SK-N-SH treated with all-trans-retinoic acid at 6 μM for 48 hours (cell line): ENCODE results near the gene KIAA1671.

Experiments
- ATAC-seq: fragments of 200-7000 bp; cut with Tn5 transposase; 3 replicates; pipeline ENCODE4 v1.9.1; 2020; ENCODE audit warnings: mild to moderate bottlenecking, moderate library complexity
- ARNTL ChIP-seq: fragments of 450-650 bp; formaldehyde crosslinking; IDR thresholded peaks from 2 replicates; pipeline ENCODE4 v1.5.0; 2020; ENCODE audit warnings: low read depth, mild to moderate bottlenecking, moderate library complexity, borderline replicate concordance
- BACH2 ChIP-seq: fragments of 250-450 bp; sonication (Bioruptor Pico); IDR thresholded peaks from 2 replicates; pipeline ENCODE4 v1.9.0; 2021; ENCODE audit warnings: mild to moderate bottlenecking, borderline replicate concordance
- CSDC2 ChIP-seq: fragments of 250-450 bp; sonication (Bioruptor Pico); IDR thresholded peaks from 2 replicates; pipeline ENCODE4 v1.5.0; 2020; ENCODE audit warnings: mild to moderate bottlenecking, moderate library complexity
- ESRRG ChIP-seq: fragments of 250-450 bp; sonication (Bioruptor Pico); IDR thresholded peaks from 2 replicates; pipeline ENCODE4 v1.6.1; 2021; ENCODE audit warnings: mild to moderate bottlenecking
- GLIS3 ChIP-seq: fragments of 250-450 bp; sonication (Bioruptor Pico); IDR thresholded peaks from 2 replicates; pipeline ENCODE4 v1.5.0; 2020; ENCODE audit warnings: mild to moderate bottlenecking, moderate library complexity
- ISL1 ChIP-seq: fragments of 250-450 bp; sonication (Bioruptor Pico); IDR thresholded peaks from 2 replicates; pipeline ENCODE4 v2.1.2; 2022; ENCODE audit warnings: mild to moderate bottlenecking, moderate library complexity
- OSR1 ChIP-seq: fragments of 250-450 bp; sonication (Bioruptor Pico); IDR thresholded peaks from 2 replicates; pipeline ENCODE4 v1.8.0; 2022; ENCODE audit warnings: moderate library complexity, mild to moderate bottlenecking, inconsistent platforms
- PPARA ChIP-seq: fragments of 250-450 bp; sonication (Bioruptor Pico); IDR thresholded peaks from 2 replicates; pipeline ENCODE4 v1.5.0; 2020; ENCODE audit warnings: mild to moderate bottlenecking, borderline replicate concordance
- RARB ChIP-seq: fragments of 250-450 bp; sonication (Bioruptor Pico); IDR thresholded peaks from 2 replicates; pipeline ENCODE4 v1.8.0; 2021; ENCODE audit warnings: mild to moderate bottlenecking, moderate library complexity
- SNAI2 ChIP-seq: fragments of 250-450 bp; sonication (Bioruptor Pico); IDR thresholded peaks from 2 replicates; pipeline ENCODE4 v1.5.0; 2020; ENCODE audit warnings: mild to moderate bottlenecking, moderate library complexity
- TCF4 ChIP-seq: fragments of 250-450 bp; sonication (Bioruptor Pico); IDR thresholded peaks from 2 replicates; pipeline ENCODE4 v1.8.0; 2021; ENCODE audit warnings: mild to moderate bottlenecking, moderate library complexity, borderline replicate concordance
- TOX ChIP-seq: fragments of 250-450 bp; sonication (Bioruptor Pico); IDR thresholded peaks from 2 replicates; pipeline ENCODE4 v1.8.0; 2021; ENCODE audit warnings: mild to moderate bottlenecking, moderate library complexity, borderline replicate concordance
- ZC3H10 ChIP-seq: fragments of 250-450 bp; sonication (Bioruptor Pico); IDR thresholded peaks from 2 replicates; pipeline ENCODE4 v1.5.1; 2021; ENCODE audit warnings: mild to moderate bottlenecking, moderate library complexity
- ZFP3 ChIP-seq: fragments of 250-450 bp; sonication (Bioruptor Pico); IDR thresholded peaks from 2 replicates; pipeline ENCODE4 v1.5.0; 2020; ENCODE audit warnings: mild to moderate bottlenecking, moderate library complexity
- ZFP30 ChIP-seq: fragments of 450-650 bp; formaldehyde crosslinking; IDR thresholded peaks from 2 replicates; pipeline ENCODE4 v1.5.0; 2022; ENCODE audit warnings: mild to moderate bottlenecking, moderate library complexity
- ZNF565 ChIP-seq: fragments of 450-650 bp; formaldehyde crosslinking; conservative IDR thresholded peaks from 2 replicates; pipeline ENCODE4 v1.5.0; 2020; ENCODE audit warnings: low read depth, mild to moderate bottlenecking, moderate library complexity
- ZNF70 ChIP-seq: fragments of 450-650 bp; formaldehyde crosslinking; IDR thresholded peaks from 2 replicates; pipeline ENCODE4 v1.5.0; 2020; ENCODE audit warnings: mild to moderate bottlenecking, moderate library complexity
- ZNF8 ChIP-seq: fragments of 450-650 bp; formaldehyde crosslinking; IDR thresholded peaks from 2 replicates; pipeline ENCODE4 v1.5.0; 2020; ENCODE audit warnings: mild to moderate bottlenecking, moderate library complexity
- TF ChIP-seq, protein P1 (sequence below): fragments of 250-450 bp; sonication (Bioruptor Pico); IDR thresholded peaks from 2 replicates; pipeline ENCODE4 v1.5.1; 2021; ENCODE audit warnings: mild to moderate bottlenecking, moderate library complexity
- TF ChIP-seq, protein P2 (sequence below): fragments of 250-450 bp; sonication (Bioruptor Pico); IDR thresholded peaks from 2 replicates; pipeline ENCODE4 v1.5.1; 2020; ENCODE audit warnings: low read depth, mild to moderate bottlenecking, moderate library complexity
- TF ChIP-seq, protein P3 (sequence below): fragments of 250-450 bp; sonication (Bioruptor Pico); IDR thresholded peaks from 2 replicates; pipeline ENCODE4 v1.8.0; 2020; ENCODE audit warnings: mild to moderate bottlenecking, moderate library complexity, borderline replicate concordance

Gene KIAA1671

DNA sequence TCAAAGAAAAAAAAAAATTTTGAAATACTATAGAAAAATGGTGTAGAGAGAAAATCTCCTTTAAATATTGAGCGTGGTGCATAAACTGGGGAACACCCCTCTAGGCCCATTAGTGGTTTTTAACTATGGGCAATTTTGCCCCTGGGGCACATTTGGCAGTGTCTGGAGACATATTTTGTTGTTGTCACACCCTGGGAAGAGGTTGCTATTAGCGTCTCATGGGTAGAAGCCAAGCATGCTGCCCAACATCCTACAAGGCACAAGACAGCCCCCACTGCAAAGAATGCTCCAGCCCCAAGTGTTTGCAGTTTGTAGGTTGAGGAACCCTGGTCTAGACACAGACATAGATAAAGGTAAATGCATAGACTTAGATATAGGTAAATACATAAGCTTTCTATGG lies 92.6 kb downstream of the KIAA1671 start:
- TF ChIP-seq OSR1 (CRISPR knock-in tag) (no peak), ZFP3 (CRISPR knock-in tag) (no peak), CSDC2 (CRISPR knock-in tag) (no peak), ARNTL (CRISPR knock-in tag) (no peak), ZNF565 (CRISPR knock-in tag) (no peak)
- TF ChIP-seq, protein P1, sequence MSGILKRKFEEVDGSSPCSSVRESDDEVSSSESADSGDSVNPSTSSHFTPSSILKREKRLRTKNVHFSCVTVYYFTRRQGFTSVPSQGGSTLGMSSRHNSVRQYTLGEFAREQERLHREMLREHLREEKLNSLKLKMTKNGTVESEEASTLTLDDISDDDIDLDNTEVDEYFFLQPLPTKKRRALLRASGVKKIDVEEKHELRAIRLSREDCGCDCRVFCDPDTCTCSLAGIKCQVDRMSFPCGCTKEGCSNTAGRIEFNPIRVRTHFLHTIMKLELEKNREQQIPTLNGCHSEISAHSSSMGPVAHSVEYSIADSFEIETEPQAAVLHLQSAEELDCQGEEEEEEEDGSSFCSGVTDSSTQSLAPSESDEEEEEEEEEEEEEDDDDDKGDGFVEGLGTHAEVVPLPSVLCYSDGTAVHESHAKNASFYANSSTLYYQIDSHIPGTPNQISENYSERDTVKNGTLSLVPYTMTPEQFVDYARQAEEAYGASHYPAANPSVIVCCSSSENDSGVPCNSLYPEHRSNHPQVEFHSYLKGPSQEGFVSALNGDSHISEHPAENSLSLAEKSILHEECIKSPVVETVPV (CRISPR knock-in tag): no peak
- ATAC-seq: no peak

DNA sequence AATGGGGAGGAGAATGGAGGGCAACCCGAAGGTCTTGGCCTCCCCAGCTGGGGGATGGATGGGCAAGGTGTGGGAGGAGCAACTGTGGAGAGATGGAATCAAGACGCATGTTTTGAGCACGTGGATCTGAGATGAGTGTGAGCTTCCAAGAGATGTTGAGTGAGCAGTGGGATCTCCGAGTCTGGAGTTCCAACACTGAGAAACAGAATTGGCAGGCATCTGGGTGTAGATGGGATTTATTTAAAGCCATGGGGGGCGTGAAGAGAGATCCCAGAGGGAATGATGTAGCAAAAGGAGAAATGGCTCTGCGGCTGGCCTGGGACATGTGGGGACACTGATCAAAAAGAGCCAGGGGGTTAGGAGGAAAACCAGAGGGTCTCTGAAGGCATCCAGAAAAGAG lies 95.6 kb downstream of the KIAA1671 start:
- no peak for ATAC-seq
- TF ChIP-seq ISL1 (CRISPR knock-in tag) (no peak), PPARA (no peak)
- TF ChIP-seq, all 23 proteins: peak for 0

DNA sequence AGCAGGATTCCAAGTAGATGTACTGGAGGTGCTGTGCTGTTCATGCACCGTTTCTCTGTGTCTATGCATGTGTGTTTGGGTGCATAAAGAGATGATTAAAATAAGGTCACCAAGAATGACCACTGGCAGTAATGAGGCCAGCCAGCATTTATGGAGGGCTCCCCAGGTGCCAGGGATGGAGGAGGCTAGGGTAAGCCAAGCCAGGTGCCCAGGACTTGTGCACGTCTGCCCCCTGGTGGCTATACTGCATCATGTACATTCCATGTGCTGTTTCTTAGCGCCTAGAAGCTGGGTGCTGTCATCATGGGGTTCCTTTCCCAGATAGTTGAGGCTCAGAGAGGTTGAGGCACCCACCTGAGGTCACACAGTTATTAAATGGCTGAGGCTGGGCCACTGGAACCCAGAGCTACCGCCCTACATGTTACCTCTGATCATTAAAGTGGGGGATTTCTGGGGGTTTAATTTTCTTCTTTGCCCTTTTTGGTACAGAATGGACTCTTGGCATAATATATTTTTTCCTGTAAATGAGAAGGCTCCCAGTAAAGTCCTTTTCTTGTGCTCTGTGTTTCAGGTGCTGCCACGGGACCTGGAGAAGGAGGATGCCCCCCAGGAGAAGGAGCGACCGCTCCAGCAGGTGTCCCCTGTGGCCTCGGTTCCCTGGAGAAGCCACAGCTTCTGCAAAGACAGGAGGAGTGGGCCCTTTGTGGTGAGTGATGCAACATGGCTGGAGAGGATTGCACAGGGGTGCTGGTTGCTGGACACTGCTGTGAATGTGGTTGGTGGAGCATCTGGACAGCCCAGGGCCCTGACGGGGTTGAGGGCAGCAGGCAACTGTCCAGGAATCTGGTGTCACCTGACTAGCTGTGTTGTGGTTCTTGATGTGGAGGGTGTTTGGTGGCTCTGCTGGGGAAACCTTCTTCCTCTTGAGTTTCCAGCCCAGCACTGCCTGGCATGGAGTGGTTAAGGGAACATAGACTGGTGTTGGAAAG lies 96.4 kb downstream of the KIAA1671 start:
- peak; percentile 83 for ATAC-seq
- TF ChIP-seq ISL1 (CRISPR knock-in tag) (no peak), ZC3H10 (CRISPR knock-in tag) (no peak), ZFP30 (CRISPR knock-in tag) (no peak), CSDC2 (CRISPR knock-in tag) (no peak), ZNF8 (no peak), SNAI2 (CRISPR knock-in tag) (no peak), TOX (CRISPR knock-in tag) (no peak), ZNF70 (CRISPR knock-in tag) (no peak), GLIS3 (no peak), BACH2 (no peak), RARB (CRISPR knock-in tag) (no peak)
- TF ChIP-seq, protein P2, sequence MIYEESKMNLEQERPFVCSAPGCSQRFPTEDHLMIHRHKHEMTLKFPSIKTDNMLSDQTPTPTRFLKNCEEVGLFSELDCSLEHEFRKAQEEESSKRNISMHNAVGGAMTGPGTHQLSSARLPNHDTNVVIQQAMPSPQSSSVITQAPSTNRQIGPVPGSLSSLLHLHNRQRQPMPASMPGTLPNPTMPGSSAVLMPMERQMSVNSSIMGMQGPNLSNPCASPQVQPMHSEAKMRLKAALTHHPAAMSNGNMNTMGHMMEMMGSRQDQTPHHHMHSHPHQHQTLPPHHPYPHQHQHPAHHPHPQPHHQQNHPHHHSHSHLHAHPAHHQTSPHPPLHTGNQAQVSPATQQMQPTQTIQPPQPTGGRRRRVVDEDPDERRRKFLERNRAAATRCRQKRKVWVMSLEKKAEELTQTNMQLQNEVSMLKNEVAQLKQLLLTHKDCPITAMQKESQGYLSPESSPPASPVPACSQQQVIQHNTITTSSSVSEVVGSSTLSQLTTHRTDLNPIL (CRISPR knock-in tag): no peak
- TF ChIP-seq, protein P1 (CRISPR knock-in tag): no peak

DNA sequence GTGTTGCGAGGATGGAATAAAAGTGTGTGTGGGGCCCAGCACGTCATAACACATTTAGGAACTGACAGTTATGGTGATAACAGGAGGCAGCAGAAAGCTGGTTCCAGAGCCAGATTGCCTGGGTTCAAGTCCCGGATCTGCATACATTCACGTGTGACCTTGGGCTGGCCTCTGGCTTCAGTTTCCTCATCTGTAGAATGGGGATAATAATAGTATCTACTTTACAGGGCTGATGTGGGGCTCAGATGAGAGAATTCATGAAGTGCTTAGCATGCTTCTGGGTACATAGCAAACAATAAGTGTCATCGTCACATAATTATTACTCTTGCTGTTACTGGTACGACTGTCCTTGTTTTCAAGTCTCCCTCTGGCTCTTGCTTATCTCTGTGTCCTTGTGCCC lies 97.3 kb downstream of the KIAA1671 start:
- TF ChIP-seq ZNF565 (CRISPR knock-in tag): no peak
- no peak for TF ChIP-seq BACH2
- no peak for ATAC-seq

DNA sequence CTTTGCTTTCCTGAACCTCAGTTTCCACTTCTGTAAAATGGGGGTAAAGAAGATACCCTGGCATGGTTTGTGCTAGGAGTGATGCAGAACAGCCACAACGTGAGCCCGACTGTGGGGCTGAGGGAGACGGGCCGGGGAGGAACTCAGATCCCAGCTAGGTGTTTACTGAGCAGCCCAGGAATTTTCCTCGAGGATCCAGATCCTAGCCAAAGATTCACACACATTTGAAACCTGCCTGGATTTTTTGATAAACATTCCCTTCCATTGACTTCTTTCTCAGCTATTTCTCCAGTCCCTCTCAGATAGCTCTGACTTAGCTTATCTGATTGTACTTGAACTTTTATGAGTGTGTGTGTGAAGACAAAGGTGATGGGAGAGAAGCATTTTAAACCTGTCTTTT lies 98.0 kb downstream of the KIAA1671 start:
- TF ChIP-seq ZNF70 (CRISPR knock-in tag): no peak
- no peak for TF ChIP-seq CSDC2 (CRISPR knock-in tag)
- no peak for TF ChIP-seq ZNF8
- TF ChIP-seq, protein P2 (CRISPR knock-in tag): no peak
- no peak for TF ChIP-seq ZC3H10 (CRISPR knock-in tag)
- no peak for TF ChIP-seq RARB (CRISPR knock-in tag)
- TF ChIP-seq ZFP3 (CRISPR knock-in tag): no peak
- no peak for TF ChIP-seq BACH2
- TF ChIP-seq TCF4 (CRISPR knock-in tag): no peak
- TF ChIP-seq ESRRG: no peak
- TF ChIP-seq, protein P3, sequence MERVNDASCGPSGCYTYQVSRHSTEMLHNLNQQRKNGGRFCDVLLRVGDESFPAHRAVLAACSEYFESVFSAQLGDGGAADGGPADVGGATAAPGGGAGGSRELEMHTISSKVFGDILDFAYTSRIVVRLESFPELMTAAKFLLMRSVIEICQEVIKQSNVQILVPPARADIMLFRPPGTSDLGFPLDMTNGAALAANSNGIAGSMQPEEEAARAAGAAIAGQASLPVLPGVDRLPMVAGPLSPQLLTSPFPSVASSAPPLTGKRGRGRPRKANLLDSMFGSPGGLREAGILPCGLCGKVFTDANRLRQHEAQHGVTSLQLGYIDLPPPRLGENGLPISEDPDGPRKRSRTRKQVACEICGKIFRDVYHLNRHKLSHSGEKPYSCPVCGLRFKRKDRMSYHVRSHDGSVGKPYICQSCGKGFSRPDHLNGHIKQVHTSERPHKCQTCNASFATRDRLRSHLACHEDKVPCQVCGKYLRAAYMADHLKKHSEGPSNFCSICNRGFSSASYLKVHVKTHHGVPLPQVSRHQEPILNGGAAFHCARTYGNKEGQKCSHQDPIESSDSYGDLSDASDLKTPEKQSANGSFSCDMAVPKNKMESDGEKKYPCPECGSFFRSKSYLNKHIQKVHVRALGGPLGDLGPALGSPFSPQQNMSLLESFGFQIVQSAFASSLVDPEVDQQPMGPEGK: no peak
- no peak for TF ChIP-seq ISL1 (CRISPR knock-in tag)
- TF ChIP-seq PPARA: no peak
- no peak for TF ChIP-seq ZFP30 (CRISPR knock-in tag)
- TF ChIP-seq OSR1 (CRISPR knock-in tag): no peak
- ATAC-seq: no peak
